Endothelial cell (in vitro differentiated cells): ENCODE measurements around the gene OR5H14. TPM values are rescaled to one million over a fixed set of nuclear protein-coding genes. Genes with fewer than 3 reads are reported as not detected.
"Not testable (repeated sequence)": the region's sequence is repeated elsewhere in the genome, so short reads cannot be mapped to it uniquely, and the experiment has no call there.

Experiments
- DNase-seq: peaks from one replicate; pipeline ENCODE4 v3.0.0; 2021; ENCODE audit warnings: low spot score
- H3K27ac Mint-ChIP-seq: one replicate; pipeline ENCODE4 v1.8.0; 2021; ENCODE audit warnings: mixed read lengths, inconsistent platforms; ENCODE audit not compliant: unreplicated experiment
- H3K27me3 Mint-ChIP-seq: one replicate; pipeline ENCODE4 v1.8.0; 2021; ENCODE audit warnings: mild to moderate bottlenecking, moderate library complexity, mixed read lengths, inconsistent platforms; ENCODE audit not compliant: unreplicated experiment
- H3K36me3 Mint-ChIP-seq: one replicate; pipeline ENCODE4 v1.8.0; 2021; ENCODE audit warnings: mild to moderate bottlenecking, low read depth, mixed read lengths, inconsistent platforms; ENCODE audit not compliant: unreplicated experiment
- H3K4me1 Mint-ChIP-seq: one replicate; pipeline ENCODE4 v1.8.0; 2021; ENCODE audit warnings: mild to moderate bottlenecking, mixed read lengths, inconsistent platforms; ENCODE audit not compliant: unreplicated experiment
- H3K4me3 Mint-ChIP-seq: one replicate; pipeline ENCODE4 v1.8.0; 2021; ENCODE audit warnings: mild to moderate bottlenecking, mixed read lengths, inconsistent platforms; ENCODE audit not compliant: unreplicated experiment
- H3K9me3 Mint-ChIP-seq: one replicate; pipeline ENCODE4 v1.8.0; 2021; ENCODE audit warnings: mixed read lengths, inconsistent platforms; ENCODE audit not compliant: unreplicated experiment
- total RNA-seq: library from RNA; stranded (reverse); fragmentation: NEBNext Ultra II Directional; extraction: Animal tissue kit (Norgen Biotek cat#: 25700); gene quantifications from one replicate; pipeline ENCODE4 v1.2.1, GENCODE V29; 2021; ENCODE audit not compliant: unreplicated experiment
- TF ChIP-seq, protein P1 (sequence below): fragments of 200-600 bp; sonication (generic); IDR thresholded peaks from one replicate; pipeline ENCODE4 v1.5.0; 2021; ENCODE audit warnings: antibody characterized with exemption; ENCODE audit not compliant: unreplicated experiment

OR5H14 gene
- total RNA-seq, 1 donor from 2014 or later: not detected

DNA sequence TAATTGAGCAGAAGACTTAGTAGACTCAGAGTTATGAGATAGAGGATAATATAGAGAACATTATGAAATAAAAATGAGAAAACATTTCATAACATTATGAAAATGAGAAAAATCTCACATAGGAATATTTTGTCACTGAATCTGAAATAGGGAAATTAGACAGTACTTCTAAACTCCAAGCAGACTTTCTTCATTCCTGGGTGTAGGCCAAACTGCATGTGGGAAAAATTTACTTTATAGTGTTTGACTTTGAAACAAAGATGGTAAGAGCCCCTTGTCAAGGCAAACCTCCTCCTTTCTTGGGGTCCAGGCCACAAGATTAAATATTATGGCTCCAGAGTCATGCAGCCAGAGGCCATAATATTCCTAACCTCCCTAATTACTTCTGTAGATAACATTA is 6.7 kb upstream of the OR5H14 start:
- Mint-ChIP-seq H3K4me1 (peaks cover 3% of the 10 kb centered on the region), H3K27ac (no peak overlapping the region), H3K27me3 (peaks cover 1% of the 10 kb centered on the region), H3K9me3 (no peaks in the 10 kb centered on the region), H3K4me3 (no peak overlapping the region), H3K36me3 (no peaks in the 10 kb centered on the region)
- DNase-seq: no peak
- TF ChIP-seq, protein P1, sequence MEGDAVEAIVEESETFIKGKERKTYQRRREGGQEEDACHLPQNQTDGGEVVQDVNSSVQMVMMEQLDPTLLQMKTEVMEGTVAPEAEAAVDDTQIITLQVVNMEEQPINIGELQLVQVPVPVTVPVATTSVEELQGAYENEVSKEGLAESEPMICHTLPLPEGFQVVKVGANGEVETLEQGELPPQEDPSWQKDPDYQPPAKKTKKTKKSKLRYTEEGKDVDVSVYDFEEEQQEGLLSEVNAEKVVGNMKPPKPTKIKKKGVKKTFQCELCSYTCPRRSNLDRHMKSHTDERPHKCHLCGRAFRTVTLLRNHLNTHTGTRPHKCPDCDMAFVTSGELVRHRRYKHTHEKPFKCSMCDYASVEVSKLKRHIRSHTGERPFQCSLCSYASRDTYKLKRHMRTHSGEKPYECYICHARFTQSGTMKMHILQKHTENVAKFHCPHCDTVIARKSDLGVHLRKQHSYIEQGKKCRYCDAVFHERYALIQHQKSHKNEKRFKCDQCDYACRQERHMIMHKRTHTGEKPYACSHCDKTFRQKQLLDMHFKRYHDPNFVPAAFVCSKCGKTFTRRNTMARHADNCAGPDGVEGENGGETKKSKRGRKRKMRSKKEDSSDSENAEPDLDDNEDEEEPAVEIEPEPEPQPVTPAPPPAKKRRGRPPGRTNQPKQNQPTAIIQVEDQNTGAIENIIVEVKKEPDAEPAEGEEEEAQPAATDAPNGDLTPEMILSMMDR: no peak

GRCh38 chr3:98148751-98149150 is 1.5 kb downstream of the OR5H14 start:
- Mint-ChIP-seq H3K9me3 (no peaks in the 10 kb centered on the region), H3K4me3 (no peak overlapping the region), H3K4me1 (no peaks in the 10 kb centered on the region), H3K27ac (no peak overlapping the region), H3K36me3 (no peaks in the 10 kb centered on the region), H3K27me3 (no peaks in the 10 kb centered on the region)
- DNase-seq: no peak
- TF ChIP-seq, protein P1: no peak

DNA sequence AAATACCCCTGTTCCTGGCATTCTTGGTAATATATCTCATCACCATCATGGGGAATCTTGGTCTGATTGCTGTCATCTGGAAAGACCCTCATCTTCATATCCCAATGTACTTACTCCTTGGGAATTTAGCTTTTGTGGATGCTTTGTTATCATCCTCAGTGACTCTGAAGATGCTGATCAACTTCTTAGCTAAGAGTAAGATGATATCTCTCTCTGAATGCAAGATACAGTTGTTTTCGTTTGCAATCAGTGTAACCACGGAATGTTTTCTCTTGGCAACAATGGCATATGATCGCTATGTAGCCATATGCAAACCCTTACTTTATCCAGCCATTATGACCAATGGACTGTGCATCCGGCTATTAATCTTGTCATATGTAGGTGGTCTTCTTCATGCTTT is 2.2 kb downstream of the OR5H14 start:
- not testable (repeated sequence) for H3K9me3 Mint-ChIP-seq, H3K36me3 Mint-ChIP-seq, H3K27me3 Mint-ChIP-seq, H3K4me3 Mint-ChIP-seq, H3K4me1 Mint-ChIP-seq, DNase-seq, H3K27ac Mint-ChIP-seq

DNA sequence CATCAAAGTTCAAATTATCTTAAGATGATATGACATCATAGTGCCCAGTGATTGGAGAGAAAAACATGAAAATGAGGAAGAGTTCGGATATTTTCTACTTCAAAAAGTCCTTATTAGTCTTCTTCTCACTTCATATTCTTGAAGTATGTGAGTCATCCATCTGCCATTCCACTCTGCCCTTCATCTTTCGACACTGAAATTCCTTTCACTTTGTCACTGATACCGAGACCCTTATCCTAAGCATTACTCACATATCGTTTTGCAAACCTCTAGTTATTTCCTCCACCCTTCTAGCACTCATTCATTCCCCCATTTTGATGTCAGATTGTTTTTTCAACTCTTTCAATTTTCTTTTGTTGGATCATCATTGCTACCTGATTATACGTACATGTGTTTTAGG is 4.0 kb downstream of the OR5H14 start:
- no peak overlapping the region for H3K4me3 Mint-ChIP-seq
- no peaks in the 10 kb centered on the region for H3K9me3 Mint-ChIP-seq
- no peaks in the 10 kb centered on the region for H3K27me3 Mint-ChIP-seq
- H3K4me1 Mint-ChIP-seq: no peaks in the 10 kb centered on the region
- no peak for DNase-seq
- no peaks in the 10 kb centered on the region for H3K36me3 Mint-ChIP-seq
- no peak overlapping the region for H3K27ac Mint-ChIP-seq
- TF ChIP-seq, protein P1: no peak

GRCh38 chr3:98166396-98166795 is 19.1 kb downstream of the OR5H14 start, which contains the start of gene OR5H15:
OR5H15 (plus strand) TSS chr3:98166696; CDS start chr3:98168700, 2,004 bp downstream.
- no peak within 1 kb of the TSS for H3K4me3 Mint-ChIP-seq
- no peaks in the 10 kb centered on the region for H3K9me3 Mint-ChIP-seq
- H3K27ac Mint-ChIP-seq: no peak within 1 kb of the TSS
- DNase-seq: no peak
- TF ChIP-seq, protein P1: no peak
- H3K27me3 Mint-ChIP-seq: peaks cover 1% of the 10 kb centered on the region
- H3K4me1 Mint-ChIP-seq: no peaks in the 10 kb centered on the region
- no peaks in the 10 kb centered on the region for H3K36me3 Mint-ChIP-seq
